SHP77 treated with DMSO at 0.1 percent for 48 hours (cell line): Measurements from ENCODE around the gene PDXP.

Experiments
- DNase-seq: peaks from one replicate; lab custom pipeline; 2025; lab: John Stamatoyannopoulos, UW

PDXP gene

GRCh38 chr22:37697538-37697835 is 39.0 kb downstream of the PDXP start:
- no peak for DNase-seq

DNA sequence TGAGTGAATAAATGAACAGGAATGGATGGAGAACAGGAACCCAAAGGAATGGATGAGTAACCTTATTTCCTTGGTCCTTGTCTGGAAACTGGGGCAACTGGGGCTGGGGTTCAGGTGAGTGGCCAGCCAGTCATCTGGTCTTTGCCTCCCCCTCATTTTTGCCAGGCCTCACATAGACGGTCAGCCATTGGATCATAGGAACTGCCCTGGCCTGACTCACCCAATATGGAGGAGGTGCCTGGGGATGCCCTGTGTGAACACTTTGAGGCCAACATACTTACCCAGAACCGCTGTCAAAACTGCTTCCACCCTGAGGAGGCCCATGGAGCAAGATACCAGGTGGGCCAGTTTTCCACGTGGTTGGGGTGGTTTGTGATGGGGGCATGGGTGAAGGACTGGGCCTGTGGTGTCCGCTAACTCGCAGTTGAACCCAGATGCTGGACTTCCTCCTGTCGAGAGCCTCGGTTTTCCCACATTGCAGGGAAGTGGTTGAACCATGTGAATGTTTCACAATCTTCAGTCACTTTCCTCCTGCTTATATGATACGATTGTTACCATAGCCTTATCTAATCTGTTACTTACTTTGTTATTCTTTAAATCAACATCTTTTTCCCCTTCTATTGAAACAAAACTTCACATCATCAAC is 42.7 kb downstream of the PDXP start:
- no peak for DNase-seq

GRCh38 chr22:37703906-37704305 is 45.4 kb downstream of the PDXP start:
- no peak for DNase-seq

- no peak for DNase-seq
Observed at GRCh38 chr22:37704645-37705044, 46.1 kb downstream of the PDXP start.

DNA sequence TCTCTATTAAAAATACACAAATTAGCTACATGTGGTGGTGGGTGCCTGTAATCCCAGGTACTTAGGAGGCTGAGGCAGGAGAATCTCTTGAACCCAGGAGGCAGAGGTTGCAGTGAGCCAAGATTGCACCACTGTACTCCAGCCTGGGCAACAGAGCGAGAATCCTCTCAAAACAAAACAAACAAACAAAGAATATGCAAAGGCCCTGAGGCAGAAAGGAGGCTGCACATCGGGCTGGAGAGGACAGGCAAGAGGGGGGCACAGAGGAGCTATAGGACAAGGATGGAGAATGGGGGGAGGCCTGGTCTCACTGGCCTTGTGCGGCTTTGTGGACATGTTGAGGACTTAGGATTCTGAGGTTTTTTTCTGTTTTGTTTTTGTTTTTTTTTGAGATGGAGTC is 46.7 kb downstream of the PDXP start:
- no peak for DNase-seq

GRCh38 chr22:37708580-37709444 is 50.3 kb downstream of the PDXP start:
- no peak for DNase-seq

DNA sequence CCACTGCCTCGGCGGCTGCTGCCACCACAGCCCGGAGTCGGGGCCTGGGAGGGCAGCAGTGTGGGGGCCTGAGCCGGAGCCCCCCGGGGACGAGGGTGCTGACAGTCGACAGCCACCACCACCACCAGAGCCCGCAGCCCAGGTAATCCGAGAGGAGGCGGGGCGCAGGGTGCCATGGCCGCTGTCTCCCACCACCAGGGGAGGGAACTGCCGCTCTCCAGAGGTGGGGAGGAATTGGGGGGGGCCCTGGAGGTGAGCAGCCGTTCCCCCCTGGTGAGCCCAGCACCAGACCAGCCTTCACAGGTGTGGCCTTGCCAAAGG is 50.9 kb downstream of the PDXP start:
- no peak for DNase-seq

GRCh38 chr22:37710675-37711074 is 52.2 kb downstream of the PDXP start:
- DNase-seq: no peak

- no peak for DNase-seq
Observed at GRCh38 chr22:37711490-37711889, 53.0 kb downstream of the PDXP start.

DNA sequence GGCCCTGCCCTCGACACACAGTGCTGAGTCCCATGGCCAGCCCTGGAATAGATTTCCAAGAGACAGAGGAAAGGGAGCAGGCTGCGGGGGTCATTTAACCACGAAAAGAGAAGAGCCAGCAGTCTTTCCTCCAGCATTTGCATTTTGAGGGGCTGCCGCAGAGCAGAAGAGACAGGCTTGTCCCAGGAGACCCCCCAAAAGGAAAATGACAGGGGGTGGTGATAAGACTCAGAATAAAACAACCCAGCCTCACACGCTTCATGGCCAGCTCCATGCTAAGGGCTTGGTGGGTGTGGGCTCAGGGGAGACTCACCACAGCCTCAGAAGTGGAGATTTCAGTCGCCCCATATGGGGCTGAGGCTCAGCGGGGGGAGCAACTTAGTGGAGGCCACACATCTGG is 55.2 kb downstream of the PDXP start:
- no peak for DNase-seq

DNA sequence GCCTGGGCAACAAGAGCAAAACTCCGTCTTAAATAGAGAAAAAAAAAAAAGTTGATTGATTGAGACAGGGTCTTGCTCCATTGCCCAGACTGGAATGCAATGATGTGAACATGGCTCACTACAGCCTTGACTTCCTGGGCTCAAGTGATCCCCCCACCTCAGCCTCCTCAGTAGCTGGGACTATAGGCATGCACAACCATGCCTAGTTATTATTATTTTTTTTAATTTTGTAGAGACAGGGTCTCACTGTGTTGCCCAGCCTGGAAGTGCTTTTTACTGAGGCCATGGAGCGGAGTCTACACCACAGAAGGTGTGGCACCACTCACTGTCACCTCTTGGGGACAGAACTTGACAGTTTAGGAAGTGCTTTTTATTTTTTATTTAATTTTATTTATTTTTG is 56.1 kb downstream of the PDXP start:
- DNase-seq: no peak

DNA sequence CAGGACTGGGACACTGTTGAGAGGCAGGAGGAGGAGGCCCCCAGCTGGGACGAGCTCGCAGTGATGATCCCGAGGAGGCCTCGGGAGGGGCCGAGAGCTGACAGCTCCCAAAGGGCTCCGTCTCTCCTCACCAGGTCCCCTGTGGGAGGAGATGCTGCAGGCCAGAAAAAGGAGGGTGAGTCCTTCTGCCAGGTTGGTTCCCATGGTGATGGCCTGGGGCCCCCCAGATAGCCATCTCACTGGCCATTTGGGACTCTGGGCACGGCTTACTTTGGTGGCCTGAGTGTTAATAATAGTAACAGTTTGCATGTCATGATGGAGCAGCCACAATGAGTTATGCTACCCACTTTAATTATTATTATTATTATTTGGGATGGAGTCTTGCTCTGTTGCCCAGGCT is 57.2 kb downstream of the PDXP start:
- no peak for DNase-seq
